Prostate gland (tissue), 2 donors: ENCODE data around the gene CLPTM1L. TPM values are rescaled to one million over a fixed set of nuclear protein-coding genes. Genes with fewer than 3 reads are reported as not detected.
"Not testable (repeated sequence)": the region's sequence is repeated elsewhere in the genome, so short reads cannot be mapped to it uniquely, and the experiment has no call there.

Experiments
- DNase-seq: peaks from one replicate; pipeline ENCODE4 v3.0.0-alpha.2; 2019; ENCODE audit warnings: low spot score
- H3K27ac ChIP-seq, 2 donors: fragments of 200-600 bp; sonication (generic); 2 replicates each; pipeline ENCODE4 v1.5.1; 2017 to 2019
- H3K27me3 ChIP-seq: fragments of 200-600 bp; sonication (generic); replicated peaks from 2 replicates; pipeline ENCODE4 v1.5.1; 2019; ENCODE audit not compliant: insufficient read depth
- H3K36me3 ChIP-seq, 2 donors: fragments of 200-600 bp; sonication (generic); 1 replicate in 1 of 2; 2 replicates in 1 of 2; pipeline versions ENCODE4 v1.5.1 to v1.8.1; 2017 to 2019
- H3K4me1 ChIP-seq: fragments of 200-600 bp; sonication (generic); replicated peaks from 2 replicates; pipeline ENCODE4 v1.5.1; 2019
- H3K4me3 ChIP-seq, 2 donors: fragments of 200-600 bp; sonication (generic); 2 replicates each; pipeline ENCODE4 v1.5.1; 2017 to 2019
- H3K9me3 ChIP-seq: fragments of 200-600 bp; sonication (generic); 2 replicates; pipeline ENCODE4 v1.5.1; 2017
- POLR2A ChIP-seq: fragments of 450-650 bp; IDR thresholded peaks from one replicate; pipeline ENCODE4 v1.6.1; 2016; ENCODE audit warnings: antibody characterized with exemption, mild to moderate bottlenecking
- POLR2AphosphoS5 ChIP-seq: sonication (generic); formaldehyde crosslinking; IDR thresholded peaks from one replicate; pipeline ENCODE4 v1.6.1; 2017; ENCODE audit warnings: antibody characterized with exemption
- WGBS: methylation state at CpG from one replicate; pipeline ENCODE4 v1.1.5; 2018; 5-methylcytosine and 5-hydroxymethylcytosine counted together
- intact Hi-C: fragments of 100-400 bp; cut with DNase I; formaldehyde crosslinking; loops from one replicate; pipeline ENCODE4 v1.14.2; 2022
- total RNA-seq, 2 donors: library from RNA; depleted of rRNA; stranded (reverse); fragments of >200 nt; gene quantifications; one replicate each; pipeline ENCODE4 v1.1.0, GENCODE V29; 2016
- TF ChIP-seq, protein P1 (sequence below), 4 experiments: fragments of 200-600 bp in 2 of 4; fragments of 450-650 bp in 2 of 4; sonication (generic) in 2 of 4; IDR thresholded peaks; 1 replicate in 3 of 4; 2 replicates in 1 of 4; pipeline ENCODE4 v1.5.1; 2016 to 2019; ENCODE audit warnings: antibody characterized with exemption in 4 of 4, mild to moderate bottlenecking in 2 of 4, moderate library complexity in 2 of 4

Gene CLPTM1L
- total RNA-seq, 2 donors from 2014 or later = 105 to 135 TPM

DNA sequence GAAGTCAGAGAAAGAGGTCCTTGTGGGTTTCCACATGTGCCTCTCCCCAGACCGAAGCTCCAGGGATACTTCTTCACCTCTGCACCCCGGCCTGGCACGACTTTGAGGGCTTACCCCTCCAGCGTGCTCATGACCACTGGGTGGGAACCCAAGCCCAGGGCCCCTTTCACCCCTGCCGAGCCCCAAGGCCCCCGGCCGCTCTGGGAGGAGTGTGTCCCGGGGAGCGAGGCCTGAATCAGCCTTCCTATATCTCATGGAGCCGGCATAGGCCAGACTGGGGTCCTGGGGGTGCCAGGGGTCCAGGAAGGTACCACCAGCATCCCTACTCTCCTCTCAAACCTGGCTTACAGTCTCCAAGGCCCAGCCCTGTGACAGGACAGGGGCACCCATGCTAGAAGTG, 67.1 kb downstream of the CLPTM1L start:
- intact Hi-C loops = no loop called here
- DNase-seq = no peak
- H3K4me1 ChIP-seq = no peaks in the 10 kb centered on the region
- H3K9me3 ChIP-seq = no peaks in the 10 kb centered on the region
- no peaks in the 10 kb centered on the region for H3K36me3 ChIP-seq
- TF ChIP-seq, protein P1, sequence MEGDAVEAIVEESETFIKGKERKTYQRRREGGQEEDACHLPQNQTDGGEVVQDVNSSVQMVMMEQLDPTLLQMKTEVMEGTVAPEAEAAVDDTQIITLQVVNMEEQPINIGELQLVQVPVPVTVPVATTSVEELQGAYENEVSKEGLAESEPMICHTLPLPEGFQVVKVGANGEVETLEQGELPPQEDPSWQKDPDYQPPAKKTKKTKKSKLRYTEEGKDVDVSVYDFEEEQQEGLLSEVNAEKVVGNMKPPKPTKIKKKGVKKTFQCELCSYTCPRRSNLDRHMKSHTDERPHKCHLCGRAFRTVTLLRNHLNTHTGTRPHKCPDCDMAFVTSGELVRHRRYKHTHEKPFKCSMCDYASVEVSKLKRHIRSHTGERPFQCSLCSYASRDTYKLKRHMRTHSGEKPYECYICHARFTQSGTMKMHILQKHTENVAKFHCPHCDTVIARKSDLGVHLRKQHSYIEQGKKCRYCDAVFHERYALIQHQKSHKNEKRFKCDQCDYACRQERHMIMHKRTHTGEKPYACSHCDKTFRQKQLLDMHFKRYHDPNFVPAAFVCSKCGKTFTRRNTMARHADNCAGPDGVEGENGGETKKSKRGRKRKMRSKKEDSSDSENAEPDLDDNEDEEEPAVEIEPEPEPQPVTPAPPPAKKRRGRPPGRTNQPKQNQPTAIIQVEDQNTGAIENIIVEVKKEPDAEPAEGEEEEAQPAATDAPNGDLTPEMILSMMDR (IDR thresholded peaks at IDR 0.05) = no peak
- TF ChIP-seq POLR2AphosphoS5 (no peak), POLR2A (no peak)
- no peaks in the 10 kb centered on the region for H3K27me3 ChIP-seq
- H3K27ac ChIP-seq = no peak overlapping the region
- no peak overlapping the region for H3K4me3 ChIP-seq
- WGBS = 95% methylated on average over 10 of the region's 10 CpGs

- no peak for DNase-seq
- Histone ChIP-seq H3K4me1 (no peaks in the 10 kb centered on the region), H3K27ac (no peak overlapping the region), H3K36me3 (no peaks in the 10 kb centered on the region), H3K4me3 (no peak overlapping the region), H3K27me3 (no peaks in the 10 kb centered on the region), H3K9me3 (no peaks in the 10 kb centered on the region)
- 87% methylated on average over 21 of the region's 21 CpGs for WGBS
- intact Hi-C loops = no loop called here
- TF ChIP-seq, protein P1 (IDR thresholded peaks at IDR 0.05) = no peak
- TF ChIP-seq POLR2A = no peak
These were observed 67.6 kb downstream of the CLPTM1L start for GRCh38 chr5:1277331-1277730.

DNA sequence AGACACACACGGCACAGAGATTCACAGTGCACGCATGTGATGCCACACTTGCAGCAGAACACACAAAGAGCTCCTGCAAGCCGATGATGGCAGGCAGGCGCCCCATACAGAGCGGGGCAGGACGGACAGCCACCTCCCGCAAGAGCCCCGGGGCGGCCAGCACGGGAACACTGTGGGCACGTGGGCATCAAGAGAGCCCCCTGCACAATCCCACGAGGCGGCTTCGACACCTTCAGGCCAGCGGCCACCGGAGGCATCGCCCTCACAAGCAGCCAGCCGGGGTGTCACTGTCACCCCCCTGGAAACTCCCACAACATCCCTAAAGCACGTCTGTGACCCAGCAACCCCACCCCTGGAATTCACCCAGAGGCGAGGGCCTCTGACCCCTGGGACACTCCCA, 68.0 kb downstream of the CLPTM1L start:
- DNase-seq = no peak
- Histone ChIP-seq H3K27me3 (no peaks in the 10 kb centered on the region), H3K27ac (no peak overlapping the region), H3K4me1 (no peaks in the 10 kb centered on the region), H3K9me3 (no peaks in the 10 kb centered on the region), H3K36me3 (no peaks in the 10 kb centered on the region), H3K4me3 (no peak overlapping the region)
- 86% methylated on average over 20 of the region's 20 CpGs for WGBS
- intact Hi-C loops = no loop called here
- TF ChIP-seq POLR2A = no peak
- TF ChIP-seq, protein P1 (IDR thresholded peaks at IDR 0.05) = no peak
- no peak for TF ChIP-seq POLR2AphosphoS5

- WGBS = 75% methylated on average over 10 of the region's 10 CpGs
- H3K4me1 ChIP-seq, intact Hi-C loops: not testable (repeated sequence)
These were observed 69.2 kb downstream of the CLPTM1L start for GRCh38 chr5:1275397-1276391.

DNA sequence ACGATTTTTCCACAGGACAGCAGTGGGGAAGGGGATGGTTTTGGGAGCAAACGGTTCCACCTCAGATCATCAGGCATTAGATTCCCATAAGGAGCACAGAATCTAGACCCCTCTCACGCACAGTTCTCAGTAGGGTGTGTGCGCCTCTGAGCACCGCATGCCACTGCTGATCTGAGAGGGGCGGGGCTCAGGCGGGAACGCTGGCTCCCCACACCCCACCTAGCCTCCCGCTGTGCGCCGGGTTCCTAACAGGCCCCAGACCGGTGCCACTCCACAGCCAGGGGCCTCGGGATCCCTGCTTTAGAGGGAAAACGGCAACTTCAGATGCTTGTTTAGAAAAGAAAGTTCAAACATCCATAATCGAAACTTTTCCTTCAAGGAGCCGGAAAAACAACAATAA, 70.4 kb downstream of the CLPTM1L start:
- 73% methylated on average over 16 of the region's 16 CpGs for WGBS
- Histone ChIP-seq H3K36me3 (no peaks in the 10 kb centered on the region), H3K27ac (no peak overlapping the region), H3K4me1 (no peaks in the 10 kb centered on the region), H3K27me3 (no peaks in the 10 kb centered on the region), H3K4me3 (no peak overlapping the region), H3K9me3 (no peaks in the 10 kb centered on the region)
- TF ChIP-seq POLR2AphosphoS5 = no peak
- no peak for TF ChIP-seq POLR2A
- TF ChIP-seq, protein P1 (IDR thresholded peaks at IDR 0.05) = no peak
- DNase-seq = no peak
- intact Hi-C loops = no loop called here

More at GRCh38 chr5:1275397-1276391, 69.2 kb downstream of the CLPTM1L start:
- not testable (repeated sequence) for H3K36me3 ChIP-seq, H3K9me3 ChIP-seq, H3K27me3 ChIP-seq, H3K27ac ChIP-seq, DNase-seq, H3K4me3 ChIP-seq
